Smooth muscle cell (in vitro differentiated cells): Measurements from ENCODE around the gene CD247. TPM values are rescaled to one million over a fixed set of nuclear protein-coding genes. Genes with fewer than 3 reads are reported as not detected.

Experiments used
- DNase-seq: peaks from one replicate; lab custom pipeline; 2025; ENCODE audit not compliant: unreplicated experiment; lab: John Stamatoyannopoulos, UW
- H2AFZ ChIP-seq: fragments of 200-600 bp; sonication (generic); 2 replicates; pipeline ENCODE4 v1.6.0; 2016; ENCODE audit warnings: antibody characterized with exemption, low read depth, mild to moderate bottlenecking
- H3F3A ChIP-seq: fragments of 200-600 bp; sonication (generic); 2 replicates; pipeline ENCODE4 v1.6.0; 2017; ENCODE audit warnings: antibody characterized with exemption, low read depth
- H3K27ac ChIP-seq: fragments of 200-600 bp; sonication (generic); 2 replicates; pipeline ENCODE4 v1.5.1; 2016; ENCODE audit warnings: low read depth, mild to moderate bottlenecking
- H3K27me3 ChIP-seq: fragments of 200-600 bp; sonication (generic); 2 replicates; pipeline ENCODE4 v1.6.1; 2016; ENCODE audit warnings: low read depth, mild to moderate bottlenecking
- H3K36me3 ChIP-seq: fragments of 200-600 bp; sonication (generic); 2 replicates; pipeline ENCODE4 v1.5.1; 2016; ENCODE audit warnings: low read depth
- H3K4me1 ChIP-seq: fragments of 200-600 bp; sonication (generic); 2 replicates; pipeline ENCODE4 v1.5.1; 2016; ENCODE audit warnings: low read depth
- H3K4me2 ChIP-seq: fragments of 200-600 bp; sonication (generic); 2 replicates; pipeline ENCODE4 v1.6.0; 2016; ENCODE audit warnings: mild to moderate bottlenecking
- H3K4me3 ChIP-seq: fragments of 200-600 bp; sonication (generic); 2 replicates; pipeline ENCODE4 v1.5.1; 2016; ENCODE audit warnings: mild to moderate bottlenecking
- H3K79me2 ChIP-seq: fragments of 200-600 bp; sonication (generic); 2 replicates; pipeline ENCODE4 v1.6.0; 2016; ENCODE audit warnings: low read depth, mild to moderate bottlenecking
- H3K9ac ChIP-seq: fragments of 200-600 bp; sonication (generic); 2 replicates; pipeline ENCODE4 v1.6.0; 2016; ENCODE audit warnings: low read depth
- H3K9me3 ChIP-seq: fragments of 200-600 bp; sonication (generic); replicated peaks from 2 replicates; pipeline ENCODE4 v1.5.1; 2016; ENCODE audit warnings: low read depth
- H4K20me1 ChIP-seq: fragments of 200-600 bp; sonication (generic); 2 replicates; pipeline ENCODE4 v1.6.0; 2016; ENCODE audit warnings: low read depth
- CTCF ChIP-seq: fragments of 200-600 bp; sonication (generic); IDR thresholded peaks from 2 replicates; pipeline ENCODE4 v1.5.1; 2017; ENCODE audit warnings: borderline replicate concordance, mild to moderate bottlenecking, antibody characterized with exemption; ENCODE audit not compliant: insufficient read depth, poor library complexity, severe bottlenecking
- WGBS: methylation state at CpG from one replicate; pipeline ENCODE4 v1.1.7; 2016; ENCODE audit warnings: low lambda C conversion rate; 5-methylcytosine and 5-hydroxymethylcytosine counted together
- polyA plus RNA-seq: library from polyadenylated mRNA; unstranded; fragments of >200 nt; fragmentation: Nextera tagmentation; extraction: Ambion mirVana; gene quantifications from 2 replicates; pipeline ENCODE4 v1.2.1, GENCODE V29; 2016
- total RNA-seq: library from RNA; depleted of rRNA; stranded (reverse); fragments of >200 nt; gene quantifications from 2 replicates; pipeline ENCODE4 v1.2.3, GENCODE V29; 2014

Gene CD247
- total and polyA plus RNA-seq, 2 experiments from 2014 or later: 0.13 TPM; not detected in 1

GRCh38 chr1:167532375-167532774 is 14.0 kb upstream of the CD247 start:
- no peak overlapping the region for H3K9ac ChIP-seq
- H2AFZ ChIP-seq: no peak overlapping the region
- no peak for TF ChIP-seq CTCF
- DNase-seq: no peak
- no peaks in the 10 kb centered on the region for H3K9me3 ChIP-seq
- H3K27me3 ChIP-seq: no peaks in the 10 kb centered on the region
- no peaks in the 10 kb centered on the region for H3K36me3 ChIP-seq
- H3K4me3 ChIP-seq: no peak overlapping the region
- H3K79me2 ChIP-seq: no peaks in the 10 kb centered on the region
- peaks cover 4% of the 10 kb centered on the region for H3K4me1 ChIP-seq
- no peak overlapping the region for H3K4me2 ChIP-seq
- H3K27ac ChIP-seq: no peak overlapping the region
- H4K20me1 ChIP-seq: no peaks in the 10 kb centered on the region
- H3F3A ChIP-seq: no peaks in the 10 kb centered on the region

GRCh38 chr1:167529829-167530474 is 11.6 kb upstream of the CD247 start:
- Histone ChIP-seq H3K4me3 (no peak overlapping the region), H3K4me2 (no peak overlapping the region), H3K79me2 (no peaks in the 10 kb centered on the region), H3K27me3 (no peaks in the 10 kb centered on the region), H3K9ac (no peak overlapping the region), H3K27ac (no peak overlapping the region), H3F3A (no peaks in the 10 kb centered on the region), H4K20me1 (no peaks in the 10 kb centered on the region), H3K36me3 (no peaks in the 10 kb centered on the region), H2AFZ (no peak overlapping the region), H3K4me1 (peaks cover 4% of the 10 kb centered on the region), H3K9me3 (no peaks in the 10 kb centered on the region)
- 83% methylated on average over 8 of the region's 8 CpGs for WGBS
- no peak for TF ChIP-seq CTCF
- no peak for DNase-seq

GRCh38 chr1:167528057-167528728 is 9.9 kb upstream of the CD247 start:
- no peak for DNase-seq
- no peak overlapping the region for H2AFZ ChIP-seq
- no peak overlapping the region for H3K4me2 ChIP-seq
- no peaks in the 10 kb centered on the region for H3K27me3 ChIP-seq
- no peaks in the 10 kb centered on the region for H3K79me2 ChIP-seq
- H3K9me3 ChIP-seq: no peaks in the 10 kb centered on the region
- no peak overlapping the region for H3K4me3 ChIP-seq
- H3K27ac ChIP-seq: no peak overlapping the region
- 91% methylated on average over 3 of the region's 3 CpGs for WGBS
- no peaks in the 10 kb centered on the region for H4K20me1 ChIP-seq
- no peak overlapping the region for H3K9ac ChIP-seq
- no peaks in the 10 kb centered on the region for H3F3A ChIP-seq
- no peaks in the 10 kb centered on the region for H3K4me1 ChIP-seq
- no peak for TF ChIP-seq CTCF
- H3K36me3 ChIP-seq: no peaks in the 10 kb centered on the region
